ENCODE data around the gene SNED1.

DNA sequence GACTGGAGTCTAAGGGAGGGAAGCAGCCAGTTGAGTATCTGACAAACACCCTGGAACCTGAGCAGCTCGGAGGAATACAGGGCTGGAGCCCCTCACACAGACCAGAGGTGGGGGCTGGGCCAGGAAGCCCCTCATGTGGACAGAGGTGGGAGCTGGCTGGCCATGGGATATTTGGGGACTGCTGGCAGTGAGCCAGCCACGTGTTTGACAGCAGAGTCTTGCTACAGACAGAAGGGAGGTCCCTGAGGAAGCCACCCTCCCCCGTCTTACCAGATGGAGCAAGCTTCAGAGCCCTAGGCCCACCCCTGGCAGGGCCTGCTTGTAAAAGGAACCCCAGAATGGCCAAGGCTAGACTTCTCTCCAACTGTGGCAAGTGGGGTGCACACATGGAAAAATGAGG, 107.2 kb downstream of the SNED1 start:
- TF ChIP-seq, protein P1, sequence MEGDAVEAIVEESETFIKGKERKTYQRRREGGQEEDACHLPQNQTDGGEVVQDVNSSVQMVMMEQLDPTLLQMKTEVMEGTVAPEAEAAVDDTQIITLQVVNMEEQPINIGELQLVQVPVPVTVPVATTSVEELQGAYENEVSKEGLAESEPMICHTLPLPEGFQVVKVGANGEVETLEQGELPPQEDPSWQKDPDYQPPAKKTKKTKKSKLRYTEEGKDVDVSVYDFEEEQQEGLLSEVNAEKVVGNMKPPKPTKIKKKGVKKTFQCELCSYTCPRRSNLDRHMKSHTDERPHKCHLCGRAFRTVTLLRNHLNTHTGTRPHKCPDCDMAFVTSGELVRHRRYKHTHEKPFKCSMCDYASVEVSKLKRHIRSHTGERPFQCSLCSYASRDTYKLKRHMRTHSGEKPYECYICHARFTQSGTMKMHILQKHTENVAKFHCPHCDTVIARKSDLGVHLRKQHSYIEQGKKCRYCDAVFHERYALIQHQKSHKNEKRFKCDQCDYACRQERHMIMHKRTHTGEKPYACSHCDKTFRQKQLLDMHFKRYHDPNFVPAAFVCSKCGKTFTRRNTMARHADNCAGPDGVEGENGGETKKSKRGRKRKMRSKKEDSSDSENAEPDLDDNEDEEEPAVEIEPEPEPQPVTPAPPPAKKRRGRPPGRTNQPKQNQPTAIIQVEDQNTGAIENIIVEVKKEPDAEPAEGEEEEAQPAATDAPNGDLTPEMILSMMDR (IDR thresholded peaks at IDR 0.05): no peak
- TF ChIP-seq POLR2A (IDR thresholded peaks at IDR 0.05) (no peak), POLR2AphosphoS5 (IDR thresholded peaks at IDR 0.05) (no peak), EP300 (IDR thresholded peaks at IDR 0.05) (no peak)

Data from sigmoid colon (tissue), 4 donors.